ENCODE data around the gene STAB1. TPM values are rescaled to one million over a fixed set of nuclear protein-coding genes. Genes with fewer than 3 reads are reported as not detected.

Gene STAB1
- total and polyA plus RNA-seq, 10 of the 15 experiments (the other 5 are each of a cell fraction or from before 2014, with no cell fraction given), result 0.46 TPM; not detected in 9

- TF ChIP-seq, protein P1, sequence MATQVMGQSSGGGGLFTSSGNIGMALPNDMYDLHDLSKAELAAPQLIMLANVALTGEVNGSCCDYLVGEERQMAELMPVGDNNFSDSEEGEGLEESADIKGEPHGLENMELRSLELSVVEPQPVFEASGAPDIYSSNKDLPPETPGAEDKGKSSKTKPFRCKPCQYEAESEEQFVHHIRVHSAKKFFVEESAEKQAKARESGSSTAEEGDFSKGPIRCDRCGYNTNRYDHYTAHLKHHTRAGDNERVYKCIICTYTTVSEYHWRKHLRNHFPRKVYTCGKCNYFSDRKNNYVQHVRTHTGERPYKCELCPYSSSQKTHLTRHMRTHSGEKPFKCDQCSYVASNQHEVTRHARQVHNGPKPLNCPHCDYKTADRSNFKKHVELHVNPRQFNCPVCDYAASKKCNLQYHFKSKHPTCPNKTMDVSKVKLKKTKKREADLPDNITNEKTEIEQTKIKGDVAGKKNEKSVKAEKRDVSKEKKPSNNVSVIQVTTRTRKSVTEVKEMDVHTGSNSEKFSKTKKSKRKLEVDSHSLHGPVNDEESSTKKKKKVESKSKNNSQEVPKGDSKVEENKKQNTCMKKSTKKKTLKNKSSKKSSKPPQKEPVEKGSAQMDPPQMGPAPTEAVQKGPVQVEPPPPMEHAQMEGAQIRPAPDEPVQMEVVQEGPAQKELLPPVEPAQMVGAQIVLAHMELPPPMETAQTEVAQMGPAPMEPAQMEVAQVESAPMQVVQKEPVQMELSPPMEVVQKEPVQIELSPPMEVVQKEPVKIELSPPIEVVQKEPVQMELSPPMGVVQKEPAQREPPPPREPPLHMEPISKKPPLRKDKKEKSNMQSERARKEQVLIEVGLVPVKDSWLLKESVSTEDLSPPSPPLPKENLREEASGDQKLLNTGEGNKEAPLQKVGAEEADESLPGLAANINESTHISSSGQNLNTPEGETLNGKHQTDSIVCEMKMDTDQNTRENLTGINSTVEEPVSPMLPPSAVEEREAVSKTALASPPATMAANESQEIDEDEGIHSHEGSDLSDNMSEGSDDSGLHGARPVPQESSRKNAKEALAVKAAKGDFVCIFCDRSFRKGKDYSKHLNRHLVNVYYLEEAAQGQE (IDR thresholded peaks at IDR 0.05; ENCODE audit: low read depth, low read length), result no peak
- no peak for TF ChIP-seq CBFB (IDR thresholded peaks at IDR 0.05; ENCODE audit: low read depth)
- peak; percentile 89 for TF ChIP-seq SMC3 (IDR thresholded peaks at IDR 0.05; ENCODE audit: borderline replicate concordance, low read length)
- TF ChIP-seq STAT3 (IDR thresholded peaks at IDR 0.05; ENCODE audit: low read depth, low read length), result no peak
- TF ChIP-seq, protein P2, sequence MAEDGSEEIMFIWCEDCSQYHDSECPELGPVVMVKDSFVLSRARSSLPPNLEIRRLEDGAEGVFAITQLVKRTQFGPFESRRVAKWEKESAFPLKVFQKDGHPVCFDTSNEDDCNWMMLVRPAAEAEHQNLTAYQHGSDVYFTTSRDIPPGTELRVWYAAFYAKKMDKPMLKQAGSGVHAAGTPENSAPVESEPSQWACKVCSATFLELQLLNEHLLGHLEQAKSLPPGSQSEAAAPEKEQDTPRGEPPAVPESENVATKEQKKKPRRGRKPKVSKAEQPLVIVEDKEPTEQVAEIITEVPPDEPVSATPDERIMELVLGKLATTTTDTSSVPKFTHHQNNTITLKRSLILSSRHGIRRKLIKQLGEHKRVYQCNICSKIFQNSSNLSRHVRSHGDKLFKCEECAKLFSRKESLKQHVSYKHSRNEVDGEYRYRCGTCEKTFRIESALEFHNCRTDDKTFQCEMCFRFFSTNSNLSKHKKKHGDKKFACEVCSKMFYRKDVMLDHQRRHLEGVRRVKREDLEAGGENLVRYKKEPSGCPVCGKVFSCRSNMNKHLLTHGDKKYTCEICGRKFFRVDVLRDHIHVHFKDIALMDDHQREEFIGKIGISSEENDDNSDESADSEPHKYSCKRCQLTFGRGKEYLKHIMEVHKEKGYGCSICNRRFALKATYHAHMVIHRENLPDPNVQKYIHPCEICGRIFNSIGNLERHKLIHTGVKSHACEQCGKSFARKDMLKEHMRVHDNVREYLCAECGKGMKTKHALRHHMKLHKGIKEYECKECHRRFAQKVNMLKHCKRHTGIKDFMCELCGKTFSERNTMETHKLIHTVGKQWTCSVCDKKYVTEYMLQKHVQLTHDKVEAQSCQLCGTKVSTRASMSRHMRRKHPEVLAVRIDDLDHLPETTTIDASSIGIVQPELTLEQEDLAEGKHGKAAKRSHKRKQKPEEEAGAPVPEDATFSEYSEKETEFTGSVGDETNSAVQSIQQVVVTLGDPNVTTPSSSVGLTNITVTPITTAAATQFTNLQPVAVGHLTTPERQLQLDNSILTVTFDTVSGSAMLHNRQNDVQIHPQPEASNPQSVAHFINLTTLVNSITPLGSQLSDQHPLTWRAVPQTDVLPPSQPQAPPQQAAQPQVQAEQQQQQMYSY (CRISPR knock-in tag; IDR thresholded peaks at IDR 0.05), result no peak
- 0 out of 2 replicates have a peak, but pooled peaks have one; percentile 26 for TF ChIP-seq RB1 (IDR thresholded peaks at IDR 0.05; ENCODE audit: borderline replicate concordance)
- no peak for TF ChIP-seq CBX3 (IDR thresholded peaks at IDR 0.05; ENCODE audit: borderline replicate concordance, low read depth)
- TF ChIP-seq SMAD1 (IDR thresholded peaks at IDR 0.05; ENCODE audit: low read depth, partially characterized antibody), result no peak
- 0 out of 2 replicates have a peak, but pooled peaks have one; percentile 27 for TF ChIP-seq RUNX3 (IDR thresholded peaks at IDR 0.05; ENCODE audit: low read length)
- no peak for TF ChIP-seq EP300 (IDR thresholded peaks at IDR 0.05; ENCODE audit: borderline replicate concordance in 1 of 2, control insufficient read depth in 1 of 2, low read depth in 2 of 2, low read length in 2 of 2)
- TF ChIP-seq IRF3 (IDR thresholded peaks at IDR 0.05), result 0 out of 2 replicates have a peak, but pooled peaks have one; percentile 26
- TF ChIP-seq, protein P3, sequence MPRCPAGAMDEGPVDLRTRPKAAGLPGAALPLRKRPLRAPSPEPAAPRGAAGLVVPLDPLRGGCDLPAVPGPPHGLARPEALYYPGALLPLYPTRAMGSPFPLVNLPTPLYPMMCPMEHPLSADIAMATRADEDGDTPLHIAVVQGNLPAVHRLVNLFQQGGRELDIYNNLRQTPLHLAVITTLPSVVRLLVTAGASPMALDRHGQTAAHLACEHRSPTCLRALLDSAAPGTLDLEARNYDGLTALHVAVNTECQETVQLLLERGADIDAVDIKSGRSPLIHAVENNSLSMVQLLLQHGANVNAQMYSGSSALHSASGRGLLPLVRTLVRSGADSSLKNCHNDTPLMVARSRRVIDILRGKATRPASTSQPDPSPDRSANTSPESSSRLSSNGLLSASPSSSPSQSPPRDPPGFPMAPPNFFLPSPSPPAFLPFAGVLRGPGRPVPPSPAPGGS (IDR thresholded peaks at IDR 0.05; ENCODE audit: borderline replicate concordance, insufficient read depth, low read depth, low read length, poor library complexity, severe bottlenecking), result no peak
- no peak for TF ChIP-seq NFYA (IDR thresholded peaks at IDR 0.05; ENCODE audit: borderline replicate concordance, low read depth, low read length)
Measured at GRCh38 chr3:52446631-52447511, 48.3 kb upstream of the STAB1 start (continued).

Measured in GM12878 (cell line).